ENCODE measurements around the gene SDC3.
A peak's percentile ranks its signal among the peaks of the same experiment; 100 is the strongest.
"Not testable (repeated sequence)": the region's sequence is repeated elsewhere in the genome, so short reads cannot be mapped to it uniquely, and the experiment has no call there.

Gene SDC3

GRCh38 chr1:30908696-30909364 is at the start of gene SDC3:
Gene SDC3 (minus strand): TSS chr1:30908758. CDS start chr1:30908586, 172 bp downstream.
- peak in 1 of 2 experiments; percentile 25 for DNase-seq

GRCh38 chr1:30957560-30958222 is 49.1 kb upstream of the SDC3 start:
- no peak for DNase-seq

- no peak for DNase-seq
Observed at GRCh38 chr1:30955448-30956015, 47.0 kb upstream of the SDC3 start.

GRCh38 chr1:30953685-30954084 is 45.1 kb upstream of the SDC3 start:
- DNase-seq = no peak

GRCh38 chr1:30952098-30952497 is 43.5 kb upstream of the SDC3 start:
- no peak for DNase-seq

- DNase-seq = no peak
Observed at GRCh38 chr1:30950700-30951099, 42.1 kb upstream of the SDC3 start.

GRCh38 chr1:30950053-30950452 is 41.5 kb upstream of the SDC3 start:
- DNase-seq = no peak

GRCh38 chr1:30949487-30949838 is 40.9 kb upstream of the SDC3 start:
- DNase-seq = not testable (repeated sequence)

- not testable (repeated sequence) for DNase-seq
Observed at GRCh38 chr1:30948813-30949486, 40.4 kb upstream of the SDC3 start.

GRCh38 chr1:30948278-30948677 is 39.7 kb upstream of the SDC3 start:
- DNase-seq = no peak

GRCh38 chr1:30947212-30947611 is 38.7 kb upstream of the SDC3 start:
- DNase-seq = no peak

- DNase-seq = no peak
Observed at GRCh38 chr1:30942326-30942963, 33.9 kb upstream of the SDC3 start.

GRCh38 chr1:30940541-30940940 is 32.0 kb upstream of the SDC3 start:
- DNase-seq = no peak

GRCh38 chr1:30936541-30937171 is 28.1 kb upstream of the SDC3 start:
- DNase-seq = no peak

- not testable (repeated sequence) for DNase-seq
Observed at GRCh38 chr1:30935758-30936157, 27.2 kb upstream of the SDC3 start.

- no peak for DNase-seq
Observed at GRCh38 chr1:30934613-30935012, 26.1 kb upstream of the SDC3 start.

GRCh38 chr1:30933874-30934252 is 25.3 kb upstream of the SDC3 start:
- DNase-seq = no peak

GRCh38 chr1:30930631-30931173 is 22.1 kb upstream of the SDC3 start:
- DNase-seq = no peak

GRCh38 chr1:30929944-30930525 is 21.5 kb upstream of the SDC3 start:
- DNase-seq = no peak

GRCh38 chr1:30929135-30929889 is 20.8 kb upstream of the SDC3 start:
- DNase-seq = peak; percentile 53 to 56

- no peak for DNase-seq
Observed at GRCh38 chr1:30928789-30929134, 20.2 kb upstream of the SDC3 start.

GRCh38 chr1:30928171-30928570 is 19.6 kb upstream of the SDC3 start:
- DNase-seq = no peak
